ENCODE results near the gene DCLRE1A. TPM values are rescaled to one million over a fixed set of nuclear protein-coding genes. Genes with fewer than 3 reads are reported as not detected.

The DCLRE1A gene
- total RNA-seq, 2 experiments from 2014 or later = 20.1 to 21.8 TPM

- CTCF ChIA-PET = no interaction called here
- POLR2A ChIA-PET = interaction anchor here (0.7 kb wide), 2 partner anchors 31 to 58 kb away, joined by 3 to 5 read pairs; no protein-coding TSS in a partner anchor
Observed at GRCh38 chr10:113806503-113806902, 47.4 kb downstream of the DCLRE1A start.

GRCh38 chr10:113802997-113803396 lies 50.9 kb downstream of the DCLRE1A start:
- CTCF ChIA-PET = no interaction called here
- POLR2A ChIA-PET = interaction anchor here (0.6 kb wide), 1 partner anchor 40 kb away, joined by 4 read pairs; no protein-coding TSS in a partner anchor

- POLR2A ChIA-PET = no interaction called here
- CTCF ChIA-PET = no interaction called here
Observed at GRCh38 chr10:113801569-113801968, 52.3 kb downstream of the DCLRE1A start.

- ChIA-PET CTCF (no interaction called here), POLR2A (no interaction called here)
Observed at GRCh38 chr10:113791691-113792090, 62.2 kb downstream of the DCLRE1A start.

- ChIA-PET POLR2A (no interaction called here), CTCF (no interaction called here)
Observed at GRCh38 chr10:113788604-113789083, 65.2 kb downstream of the DCLRE1A start.

Other genes starting within 250 kb of the DCLRE1A start
- not detected for gene NRAP, start 190.0 kb downstream of the DCLRE1A start, total RNA-seq
- 10 to 100 TPM; 29.7 to 31.8 TPM for gene CASP7, start 174.2 kb downstream of the DCLRE1A start, total RNA-seq
- gene PLEKHS1, start 102.4 kb downstream of the DCLRE1A start, total RNA-seq = not detected
- 10 to 100 TPM; 32.1 to 33.2 TPM for gene NHLRC2, start 579 bp upstream of the DCLRE1A start, total RNA-seq
- under 1 TPM; 0.57 to 0.88 TPM for gene ADRB1, start 189.8 kb upstream of the DCLRE1A start, total RNA-seq

Measured in activated CD8-positive, alpha-beta memory T cell treated with anti-CD3 and anti-CD28 coated beads for 36 hours (primary cell).